ENCODE results near the gene RUFY3.
A peak's percentile ranks its signal among the peaks of the same experiment; 100 is the strongest.

DNA sequence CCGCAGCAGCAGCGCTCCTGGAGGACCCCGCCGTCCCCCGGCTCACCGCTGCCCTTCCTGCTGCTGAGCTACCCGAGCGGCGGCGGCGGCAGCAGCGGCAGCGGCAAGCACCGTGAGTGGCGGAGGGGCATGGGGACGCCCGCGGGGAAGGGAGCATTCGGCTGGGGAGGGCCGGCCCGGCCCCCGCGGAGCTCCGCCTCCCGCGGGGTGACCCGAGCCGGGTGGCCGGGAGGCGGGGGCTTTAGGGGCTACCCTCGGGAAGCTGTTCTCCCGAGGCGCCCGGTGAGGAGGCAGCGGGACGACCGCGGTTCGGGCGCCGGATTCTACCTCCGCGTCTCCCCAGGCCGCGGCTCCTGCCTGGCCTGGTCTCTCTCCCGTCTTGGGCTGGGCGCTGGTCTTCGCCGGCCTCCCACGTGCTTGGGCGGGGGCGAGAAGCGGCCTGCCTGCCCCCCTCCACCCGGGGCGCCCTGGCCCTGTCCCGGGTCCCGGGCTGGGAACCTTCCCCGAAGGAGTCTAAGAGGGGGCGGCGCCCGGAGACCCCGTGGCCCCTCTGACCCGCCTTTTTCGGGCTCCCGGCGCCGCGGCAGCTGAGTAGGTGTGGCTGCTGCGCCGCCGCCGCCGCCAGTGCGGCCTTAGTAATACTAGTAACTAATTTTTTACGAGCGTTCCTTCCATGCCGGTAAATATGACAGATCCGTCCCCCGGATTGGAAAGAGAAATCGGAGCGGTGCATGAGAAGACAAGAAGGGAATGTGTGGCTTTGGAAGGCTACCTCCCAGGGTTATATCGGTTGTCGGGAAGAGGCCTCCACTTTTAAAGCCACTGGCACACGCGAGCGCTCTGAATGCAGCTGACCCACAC, 16.4 kb upstream of the RUFY3 start:
- TF ChIP-seq POLR2AphosphoS5 (IDR thresholded peaks at IDR 0.05; ENCODE audit: low read depth, low read length) = no peak
- peak; percentile 23; the same call in 1 of the 2 replicates for TF ChIP-seq POLR2A (IDR thresholded peaks at IDR 0.05; ENCODE audit: low read depth, low read length)
- no peak for TF ChIP-seq TAF1 (IDR thresholded peaks at IDR 0.05; ENCODE audit: borderline replicate concordance, low read depth, low read length)
